K562 (cell line): Measurements from ENCODE around the gene PLEKHG5. TPM values are rescaled to one million over a fixed set of nuclear protein-coding genes. Genes with fewer than 3 reads are reported as not detected.

ENCODE experiments used
- ATAC-seq: fragments of 200-7000 bp; cut with Tn5 transposase; 3 replicates; pipeline ENCODE4 v1.9.1; 2020; ENCODE audit warnings: moderate library complexity
- BruUV-seq: library from RNA; stranded (reverse); fragments of 400-500 nt; replicated peaks from 2 replicates; lab custom pipeline; 2021; lab: Mats Ljungman, UMichigan
- CTCF ChIA-PET: fragments of 300-600 bp; formaldehyde crosslinking; extraction: SDS; loops from one replicate; lab custom pipeline; 2021; ENCODE audit warnings: low intra/inter-chr PET ratio; lab: Yijun Ruan, JAX
- POLR2A ChIA-PET: fragments of 300-600, 350-650 bp; sonication (Branson Sonifier 250); formaldehyde crosslinking; extraction: SDS; loops from one replicate; lab custom pipeline; 2021; ENCODE audit warnings: antibody characterized with exemption, inconsistent platforms; lab: Yijun Ruan, JAX
- DNase-seq, 4 experiments: peaks; one replicate each; pipeline versions ENCODE4 v3.0.0 to v3.0.0-alpha.2; 2011 to 2018; ENCODE audit warnings: low spot score in 3 of 4, mixed read lengths in 3 of 4; ENCODE audit errors: extremely low read depth in 1 of 4
- FAIRE-seq: peaks from 2 replicates; lab custom pipeline; 2011; peaks lifted over from hg19 to GRCh38; lab: Jason Lieb, UNC
- H2AFZ ChIP-seq: 2 replicates; pipeline ENCODE4 v1.6.0; 2011; ENCODE audit warnings: low read depth, low read length, control low read depth, inconsistent platforms
- H3K27ac ChIP-seq: fragments of 200-600 bp; 3 replicates; pipeline ENCODE4 v1.8.0; 2011; ENCODE audit warnings: low read depth, mild to moderate bottlenecking, control low read depth, inconsistent platforms, low read length, moderate library complexity, mixed read lengths; ENCODE audit errors: extremely low read depth
- H3K27me3 ChIP-seq, 2 experiments: fragments of 300-600 bp in 1 of 2; 2 replicates in 1 of 2; 3 replicates in 1 of 2; pipeline versions ENCODE4 v1.6.0 to v1.8.0; 2011; ENCODE audit warnings: inconsistent platforms in 2 of 2, low read length in 2 of 2, mild to moderate bottlenecking in 1 of 2, mixed read lengths in 1 of 2, moderate library complexity in 1 of 2; ENCODE audit not compliant: control insufficient read depth in 2 of 2, insufficient read depth in 2 of 2
- H3K36me3 ChIP-seq: fragments of 300-600 bp; 3 replicates; pipeline ENCODE4 v1.8.0; 2011; ENCODE audit warnings: mild to moderate bottlenecking, low read length, inconsistent platforms; ENCODE audit not compliant: control insufficient read depth, insufficient read depth
- H3K4me1 ChIP-seq, 2 experiments: fragments of 200-600 bp in 1 of 2; replicated peaks in 1 of 2; 2 replicates in 1 of 2; 3 replicates in 1 of 2; pipeline versions ENCODE4 v1.5.1 to v1.8.0; 2011; ENCODE audit warnings: inconsistent platforms in 2 of 2, low read length in 2 of 2, mild to moderate bottlenecking in 1 of 2, mixed read lengths in 1 of 2, moderate library complexity in 1 of 2; ENCODE audit not compliant: control insufficient read depth in 2 of 2, insufficient read depth in 2 of 2
- H3K4me2 ChIP-seq: 2 replicates; pipeline ENCODE4 v1.6.1; 2011; ENCODE audit warnings: low read length, control low read depth, inconsistent platforms, mixed read lengths; ENCODE audit not compliant: insufficient read depth
- H3K4me3 ChIP-seq: fragments of 200-600 bp; sonication (generic), shearing (Covaris generic); 2 replicates; pipeline ENCODE4 v1.5.1; 2016; ENCODE audit warnings: control low read depth, inconsistent platforms
- H3K79me2 ChIP-seq: fragments of 200-600 bp; 3 replicates; pipeline ENCODE4 v1.8.0; 2011; ENCODE audit warnings: low read length, inconsistent platforms; ENCODE audit not compliant: control insufficient read depth, insufficient read depth
- H3K9ac ChIP-seq, 2 experiments: 2 replicates each; pipeline versions ENCODE4 v1.6.0 to v1.6.1; 2011; ENCODE audit warnings: low read depth in 2 of 2, low read length in 2 of 2, control low read depth in 1 of 2, inconsistent platforms in 1 of 2, mild to moderate bottlenecking in 1 of 2, mixed read lengths in 1 of 2; ENCODE audit not compliant: insufficient read depth in 1 of 2
- H3K9me1 ChIP-seq: one replicate; pipeline ENCODE4 v1.6.0; 2011; ENCODE audit warnings: inconsistent platforms, mild to moderate bottlenecking, low read length, moderate library complexity; ENCODE audit not compliant: control insufficient read depth, insufficient read depth
- H3K9me3 ChIP-seq: replicated peaks from 2 replicates; pipeline ENCODE4 v1.5.1; 2011; ENCODE audit warnings: low read depth, low read length, inconsistent platforms; ENCODE audit not compliant: control insufficient read depth, insufficient read depth
- H4K20me1 ChIP-seq: replicated peaks from 2 replicates; pipeline ENCODE4 v1.6.1; 2011; ENCODE audit warnings: low read length, inconsistent platforms, mixed read lengths; ENCODE audit not compliant: control insufficient read depth, insufficient read depth
- RAD21 ChIP-seq, 2 experiments: fragments of 250-450 bp in 1 of 2; fragments of 450-650 bp in 1 of 2; sonication (Bioruptor Pico) in 1 of 2; formaldehyde crosslinking in 1 of 2; IDR thresholded peaks in 1 of 2; conservative IDR thresholded peaks in 1 of 2; 2 replicates each; pipeline versions ENCODE4 v1.4.0 to v1.8.0; 2020 to 2022; ENCODE audit warnings: mild to moderate bottlenecking in 2 of 2, moderate library complexity in 1 of 2
- YY1 ChIP-seq, 3 experiments: IDR thresholded peaks; 2 replicates each; pipeline ENCODE4 v1.6.1; 2011; ENCODE audit warnings: low read length in 2 of 3, mild to moderate bottlenecking in 2 of 3, moderate library complexity in 2 of 3, borderline replicate concordance in 1 of 3, control low read depth in 1 of 3, low read depth in 1 of 3; ENCODE audit not compliant: insufficient read depth in 3 of 3, insufficient replicate concordance in 2 of 3, control insufficient read depth in 1 of 3, insufficient read length in 1 of 3; ENCODE audit errors: extremely low read depth in 1 of 3
- ZNF146 ChIP-seq: IDR thresholded peaks from one replicate; pipeline ENCODE4 v1.6.1; 2018; ENCODE audit warnings: missing compliant biosample characterization; ENCODE audit not compliant: unreplicated experiment
- WGBS: fragments of 100-300 bp; shearing (Covaris generic); methylation state at CpG from one replicate; pipeline ENCODE4 v1.1.6; 2016; ENCODE audit warnings: low coverage, mixed read lengths; ENCODE audit not compliant: insufficient coverage; ENCODE audit errors: missing lambda C conversion rate; 5-methylcytosine and 5-hydroxymethylcytosine counted together
- in situ Hi-C: fragments of 300-500 bp; cut with MboI; formaldehyde crosslinking; loops from 4 replicates; pipeline ENCODE4 v1.15.0; 2018; ENCODE audit warnings: inconsistent platforms, mixed read lengths
- intact Hi-C: fragments of 100-400 bp; cut with micrococcal nuclease; formaldehyde crosslinking; loops from 2 replicates; pipeline ENCODE4 v1.14.2; 2022
- polyA plus RNA-seq, 8 experiments: library from polyadenylated mRNA; depleted of rRNA in 4 of 8; stranded (reverse) in 5 of 8; unstranded in 3 of 8; fragments of >200 nt; fragmentation: Nextera tagmentation in 2 of 8; fragmentation: Illumina TruSeq in 1 of 8; extraction: Ambion mirVana in 2 of 8; extraction: Trizol in 1 of 8; gene quantifications; 2 replicates each; pipeline versions ENCODE4 v1.2.1 to v1.2.3, GENCODE V29; 2011 to 2014; ENCODE audit warnings: inconsistent platforms in 1 of 8, missing spikeins in 1 of 8
- total RNA-seq, 7 experiments: library from RNA; depleted of rRNA in 6 of 7; stranded (reverse); fragments of >200 nt in 6 of 7; fragmentation: Illumina TruSeq in 2 of 7; extraction: Trizol in 2 of 7; gene quantifications; 2 replicates each; pipeline versions ENCODE4 v1.2.1 to v1.2.3, GENCODE V29; 2011 to 2021; ENCODE audit warnings: low replicate concordance in 1 of 7
- TF ChIP-seq, protein P1 (sequence below): sonication (generic); formaldehyde crosslinking; IDR thresholded peaks from 2 replicates; pipeline ENCODE4 v1.9.0; 2022; ENCODE audit warnings: mild to moderate bottlenecking, missing genetic modification reagents
- TF ChIP-seq, protein P2 (sequence below): sonication (generic); formaldehyde crosslinking; IDR thresholded peaks from 2 replicates; pipeline ENCODE4 v1.8.0; 2022; ENCODE audit warnings: mild to moderate bottlenecking, low read depth, missing genetic modification reagents

PLEKHG5 gene
- total and polyA plus RNA-seq, 9 of the 15 experiments (the other 6 are each of a cell fraction or from before 2014, with no cell fraction given): 0.04 to 0.29 (median 0.09) TPM; not detected in 3

GRCh38 chr1:6535214-6535613 is 43.7 kb upstream of the PLEKHG5 start:
- in situ Hi-C loops: no loop called here
- no peaks in the 10 kb centered on the region for H3K27me3 ChIP-seq
- H3K9me1 ChIP-seq: no peaks in the 10 kb centered on the region
- no peak overlapping the region for H3K4me2 ChIP-seq
- FAIRE-seq (no peak), ATAC-seq (no peak)
- no peak overlapping the region for H3K4me3 ChIP-seq
- H4K20me1 ChIP-seq: peaks cover 5% of the 10 kb centered on the region; the same call in 1 of the 2 replicates
- TF ChIP-seq YY1 (IDR thresholded peaks at IDR 0.05; ENCODE audit: borderline replicate concordance in 1 of 3, control insufficient read depth in 1 of 3, extremely low read depth in 1 of 3, insufficient read depth in 3 of 3, insufficient read length in 1 of 3, insufficient replicate concordance in 2 of 3, low read depth in 1 of 3, low read length in 2 of 3) (no peak), RAD21 (CRISPR knock-in tag; conservative IDR thresholded peaks at IDR 0.05 in 1 of 2, IDR thresholded peaks at IDR 0.05 in 1 of 2) (no peak), ZNF146 (no peak)
- TF ChIP-seq, protein P1, sequence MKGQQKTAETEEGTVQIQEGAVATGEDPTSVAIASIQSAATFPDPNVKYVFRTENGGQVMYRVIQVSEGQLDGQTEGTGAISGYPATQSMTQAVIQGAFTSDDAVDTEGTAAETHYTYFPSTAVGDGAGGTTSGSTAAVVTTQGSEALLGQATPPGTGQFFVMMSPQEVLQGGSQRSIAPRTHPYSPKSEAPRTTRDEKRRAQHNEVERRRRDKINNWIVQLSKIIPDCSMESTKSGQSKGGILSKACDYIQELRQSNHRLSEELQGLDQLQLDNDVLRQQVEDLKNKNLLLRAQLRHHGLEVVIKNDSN (CRISPR knock-in tag): 0 out of 2 replicates have a peak, but pooled peaks have one; percentile 8
- TF ChIP-seq, protein P2, sequence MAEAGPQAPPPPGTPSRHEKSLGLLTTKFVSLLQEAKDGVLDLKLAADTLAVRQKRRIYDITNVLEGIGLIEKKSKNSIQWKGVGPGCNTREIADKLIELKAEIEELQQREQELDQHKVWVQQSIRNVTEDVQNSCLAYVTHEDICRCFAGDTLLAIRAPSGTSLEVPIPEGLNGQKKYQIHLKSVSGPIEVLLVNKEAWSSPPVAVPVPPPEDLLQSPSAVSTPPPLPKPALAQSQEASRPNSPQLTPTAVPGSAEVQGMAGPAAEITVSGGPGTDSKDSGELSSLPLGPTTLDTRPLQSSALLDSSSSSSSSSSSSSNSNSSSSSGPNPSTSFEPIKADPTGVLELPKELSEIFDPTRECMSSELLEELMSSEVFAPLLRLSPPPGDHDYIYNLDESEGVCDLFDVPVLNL: no peak
- TF ChIP-seq, all 486 proteins: peak for 1
- Histone ChIP-seq H3K9me3 (no peaks in the 10 kb centered on the region), H3K9ac (no peak overlapping the region), H3K36me3 (peaks cover 88% of the 10 kb centered on the region), H3K27ac (no peak overlapping the region), H2AFZ (no peak overlapping the region), H3K79me2 (peaks cover 14% of the 10 kb centered on the region; the same call in 2 of the 3 replicates), H3K4me1 (no peaks in the 10 kb centered on the region)
- peak in 1 of 4 experiments; percentile 3 for DNase-seq
- ChIA-PET POLR2A (interaction anchor here (0.6 to 5.5 kb wide), 4 partner anchors 12 to 54 kb away, joined by 3 to 48 read pairs (median 4); no protein-coding TSS in a partner anchor), CTCF (no interaction called here)
- 99% methylated on average over 4 of the region's 4 CpGs for WGBS
- intact Hi-C loops: no loop called here
- BruUV-seq: no TSS peak
